GM18909 (cell line): ENCODE results near the gene RAB26.
A peak's percentile ranks its signal among the peaks of the same experiment; 100 is the strongest.
"Not testable (repeated sequence)": the region's sequence is repeated elsewhere in the genome, so short reads cannot be mapped to it uniquely, and the experiment has no call there.

Source experiments
- ATAC-seq: cut with Tn5 transposase; IDR thresholded peaks from one replicate; pipeline ENCODE4 v1.9.1; 2021; ENCODE audit warnings: mild to moderate bottlenecking; ENCODE audit not compliant: unreplicated experiment, poor library complexity

RAB26 gene

GRCh38 chr16:2135770-2136490 is 12.5 kb upstream of the RAB26 start, which contains the start of gene PKD1:
TSS of gene PKD1 (minus strand) at chr16:2135898. CDS start at chr16:2135689, 209 bp downstream.
- not testable (repeated sequence) for ATAC-seq

- ATAC-seq: no peak
Measured at GRCh38 chr16:2142942-2143877, 5.2 kb upstream of the RAB26 start.

- ATAC-seq: no peak
Measured at GRCh38 chr16:2143878-2144485, 4.4 kb upstream of the RAB26 start.

GRCh38 chr16:2145843-2146242 is 2.6 kb upstream of the RAB26 start:
- no peak for ATAC-seq

GRCh38 chr16:2147378-2147777 is 1.0 kb upstream of the RAB26 start:
- no peak for ATAC-seq

- no peak for ATAC-seq
Measured at GRCh38 chr16:2148714-2149629, 547 bp downstream of the RAB26 start.

GRCh38 chr16:2149630-2150417 is 1.4 kb downstream of the RAB26 start:
- no peak for ATAC-seq

- ATAC-seq: no peak
Measured at GRCh38 chr16:2150418-2151187, 2.2 kb downstream of the RAB26 start.

GRCh38 chr16:2151188-2152091 is 3.0 kb downstream of the RAB26 start:
- ATAC-seq: no peak

GRCh38 chr16:2152695-2153506 is 4.5 kb downstream of the RAB26 start:
- ATAC-seq: no peak

- ATAC-seq: no peak
Measured at GRCh38 chr16:2154533-2155090, 6.2 kb downstream of the RAB26 start.

- ATAC-seq: peak; percentile 92
Measured at GRCh38 chr16:2155091-2155950, 6.9 kb downstream of the RAB26 start, which contains the start of gene TRAF7. TSS of gene TRAF7 (plus strand) at chr16:2155782. CDS start at chr16:2163921, 8,139 bp downstream.

GRCh38 chr16:2155977-2156848 is 7.8 kb downstream of the RAB26 start:
- ATAC-seq: no peak

- ATAC-seq: no peak
Measured at GRCh38 chr16:2156849-2157224, 8.4 kb downstream of the RAB26 start.
